OCI-LY7 (cell line): Measurements from ENCODE around the gene STARD9. TPM values are rescaled to one million over a fixed set of nuclear protein-coding genes. Genes with fewer than 3 reads are reported as not detected.

ENCODE experiments used
- BruUV-seq: library from RNA; stranded (reverse); fragments of 400-500 nt; replicated peaks from 2 replicates; lab custom pipeline; 2021; lab: Mats Ljungman, UMichigan
- CTCF ChIA-PET: fragments of 300-600 bp; sonication (Branson Sonifier 250); formaldehyde crosslinking; loops from one replicate; lab custom pipeline; 2022; ENCODE audit warnings: antibody characterized with exemption; ENCODE audit not compliant: unreplicated experiment; lab: Charles Lee
- POLR2A ChIA-PET: fragments of 300-600 bp; sonication (Branson Sonifier 250); formaldehyde crosslinking; loops from one replicate; lab custom pipeline; 2022; ENCODE audit warnings: antibody characterized with exemption; lab: Charles Lee
- DNase-seq: peaks from one replicate; pipeline ENCODE4 v3.0.0-alpha.2; 2015; ENCODE audit warnings: low spot score
- H2AFZ ChIP-seq: fragments of 200-600 bp; sonication (generic), shearing (Covaris generic); 2 replicates; pipeline ENCODE4 v1.6.1; 2014; ENCODE audit warnings: mild to moderate bottlenecking, antibody characterized with exemption, low read length, moderate library complexity
- H3K27ac ChIP-seq: fragments of 200-600 bp; sonication (generic); 2 replicates; pipeline ENCODE4 v1.5.1; 2014; ENCODE audit warnings: mixed run types, low read depth, mild to moderate bottlenecking, moderate library complexity, low read length, inconsistent platforms; ENCODE audit not compliant: poor library complexity, severe bottlenecking
- H3K36me3 ChIP-seq: fragments of 200-600 bp; sonication (generic); 2 replicates; pipeline ENCODE4 v1.6.1; 2014; ENCODE audit warnings: mild to moderate bottlenecking, antibody characterized with exemption, low read length, moderate library complexity, mixed read lengths; ENCODE audit not compliant: insufficient read depth
- H3K4me1 ChIP-seq: fragments of 200-600 bp; sonication (generic); 2 replicates; pipeline ENCODE4 v1.5.1; 2014; ENCODE audit warnings: mild to moderate bottlenecking, low read length; ENCODE audit not compliant: insufficient read depth, poor library complexity, severe bottlenecking
- H3K4me2 ChIP-seq: fragments of 200-600 bp; sonication (generic); 2 replicates; pipeline ENCODE4 v1.6.1; 2014; ENCODE audit warnings: mild to moderate bottlenecking, low read length
- H3K4me3 ChIP-seq: fragments of 200-600 bp; sonication (generic); 2 replicates; pipeline ENCODE4 v1.5.1; 2014; ENCODE audit warnings: mild to moderate bottlenecking, low read depth, low read length; ENCODE audit not compliant: poor library complexity, severe bottlenecking
- H3K79me2 ChIP-seq: fragments of 200-600 bp; sonication (generic); 2 replicates; pipeline ENCODE4 v1.6.1; 2016; ENCODE audit warnings: low read depth, mild to moderate bottlenecking, low read length, moderate library complexity, mixed read lengths; ENCODE audit not compliant: insufficient read depth
- H3K9me2 ChIP-seq: fragments of 200-600 bp; sonication (generic); 2 replicates; pipeline ENCODE4 v1.6.1; 2016; ENCODE audit warnings: mild to moderate bottlenecking, low read length, mixed read lengths; ENCODE audit not compliant: insufficient read depth
- H3K9me3 ChIP-seq: fragments of 200-600 bp; sonication (generic); 2 replicates; pipeline ENCODE4 v1.6.1; 2014; ENCODE audit warnings: mild to moderate bottlenecking, mixed run types, low read length, mixed read lengths
- H4K20me1 ChIP-seq: fragments of 200-600 bp; sonication (generic); 2 replicates; pipeline ENCODE4 v1.6.1; 2014; ENCODE audit warnings: mild to moderate bottlenecking, antibody characterized with exemption, low read length, moderate library complexity, mixed read lengths; ENCODE audit not compliant: insufficient read depth
- CTCF ChIP-seq: fragments of 200-600 bp; sonication (generic); conservative IDR thresholded peaks from 2 replicates; pipeline ENCODE4 v1.5.1; 2014; ENCODE audit warnings: mild to moderate bottlenecking, antibody characterized with exemption, low read length, moderate library complexity, mixed read lengths
- EZH2phosphoT487 ChIP-seq: fragments of 200-600 bp; sonication (generic); IDR thresholded peaks from 2 replicates; pipeline ENCODE4 v1.6.1; 2018; ENCODE audit warnings: low read depth, borderline replicate concordance, mild to moderate bottlenecking, mixed run types, antibody characterized with exemption, low read length, moderate library complexity, mixed read lengths
- intact Hi-C: fragments of 100-400 bp; cut with micrococcal nuclease; formaldehyde crosslinking; loops from one replicate; pipeline ENCODE4 v1.10.0; 2022; ENCODE audit not compliant: unreplicated experiment
- total RNA-seq, 2 experiments: library from RNA; depleted of rRNA in 1 of 2; stranded (reverse); fragments of >200 nt in 1 of 2; shearing (Covaris generic) in 1 of 2; gene quantifications; 2 replicates each; pipeline ENCODE4 v1.2.3, GENCODE V29; 2014 to 2022

STARD9 gene
- total RNA-seq, 2 experiments from 2014 or later: 8.9 to 15.3 TPM

- ChIA-PET POLR2A (no interaction called here), CTCF (no interaction called here)
- peaks cover 64% of the 10 kb centered on the region for H3K36me3 ChIP-seq
- H4K20me1 ChIP-seq: no peaks in the 10 kb centered on the region
- no peak overlapping the region for H3K4me2 ChIP-seq
- no peaks in the 10 kb centered on the region for H3K79me2 ChIP-seq
- intact Hi-C loops: no loop called here
- no peaks in the 10 kb centered on the region for H3K9me2 ChIP-seq
- H3K4me3 ChIP-seq: no peak overlapping the region
- no peak overlapping the region for H3K27ac ChIP-seq
- H2AFZ ChIP-seq: no peak overlapping the region
- TF ChIP-seq EZH2phosphoT487 (no peak), CTCF (no peak)
- BruUV-seq: no TSS peak
- no peaks in the 10 kb centered on the region for H3K9me3 ChIP-seq
- DNase-seq: no peak
- H3K4me1 ChIP-seq: no peaks in the 10 kb centered on the region
Measured at GRCh38 chr15:42721016-42721415, 145.6 kb downstream of the STARD9 start.

- TF ChIP-seq CTCF (no peak), EZH2phosphoT487 (no peak)
- H3K36me3 ChIP-seq: peaks cover 73% of the 10 kb centered on the region
- no peaks in the 10 kb centered on the region for H3K9me2 ChIP-seq
- BruUV-seq: no TSS peak
- no peak overlapping the region for H3K4me2 ChIP-seq
- CTCF ChIA-PET: no interaction called here
- no peaks in the 10 kb centered on the region for H4K20me1 ChIP-seq
- H3K9me3 ChIP-seq: no peaks in the 10 kb centered on the region
- no peak overlapping the region for H2AFZ ChIP-seq
- H3K79me2 ChIP-seq: no peaks in the 10 kb centered on the region
- POLR2A ChIA-PET: no interaction called here
- no peak overlapping the region for H3K27ac ChIP-seq
- H3K4me3 ChIP-seq: no peak overlapping the region
- intact Hi-C loops: no loop called here
- H3K4me1 ChIP-seq: no peaks in the 10 kb centered on the region
- DNase-seq: no peak
Measured at GRCh38 chr15:42721916-42722315, 146.5 kb downstream of the STARD9 start.

- BruUV-seq: no TSS peak
Measured at GRCh38 chr15:42723068-42723467, 147.7 kb downstream of the STARD9 start.

More at GRCh38 chr15:42723068-42723467, 147.7 kb downstream of the STARD9 start:
- ChIA-PET CTCF (no interaction called here), POLR2A (no interaction called here)
- Histone ChIP-seq H3K27ac (no peak overlapping the region), H2AFZ (no peak overlapping the region), H4K20me1 (no peaks in the 10 kb centered on the region), H3K4me1 (no peaks in the 10 kb centered on the region), H3K4me2 (no peak overlapping the region), H3K79me2 (no peaks in the 10 kb centered on the region), H3K36me3 (peaks cover 85% of the 10 kb centered on the region), H3K9me2 (no peaks in the 10 kb centered on the region), H3K4me3 (no peak overlapping the region), H3K9me3 (no peaks in the 10 kb centered on the region)
- TF ChIP-seq EZH2phosphoT487 (no peak), CTCF (peak; percentile 58)
- intact Hi-C loops: no loop called here
- DNase-seq: no peak
